SK-N-SH treated with all-trans-retinoic acid at 6 μM for 48 hours (cell line): ENCODE data around the gene CAV3.

Experiments
- ARNTL ChIP-seq: fragments of 450-650 bp; formaldehyde crosslinking; IDR thresholded peaks from 2 replicates; pipeline ENCODE4 v1.5.0; 2020; ENCODE audit warnings: low read depth, mild to moderate bottlenecking, moderate library complexity, borderline replicate concordance
- TOX ChIP-seq: fragments of 250-450 bp; sonication (Bioruptor Pico); IDR thresholded peaks from 2 replicates; pipeline ENCODE4 v1.8.0; 2021; ENCODE audit warnings: mild to moderate bottlenecking, moderate library complexity, borderline replicate concordance

GRCh38 chr3:8723612-8724011, 10.0 kb upstream of the CAV3 start:
- TF ChIP-seq TOX (CRISPR knock-in tag) (no peak), ARNTL (CRISPR knock-in tag) (no peak)
